ENCODE data around the gene GNG12. TPM values are rescaled to one million over a fixed set of nuclear protein-coding genes. Genes with fewer than 3 reads are reported as not detected.

GNG12 gene
- total RNA-seq, 1 experiment from 2014 or later = 117 TPM

DNA sequence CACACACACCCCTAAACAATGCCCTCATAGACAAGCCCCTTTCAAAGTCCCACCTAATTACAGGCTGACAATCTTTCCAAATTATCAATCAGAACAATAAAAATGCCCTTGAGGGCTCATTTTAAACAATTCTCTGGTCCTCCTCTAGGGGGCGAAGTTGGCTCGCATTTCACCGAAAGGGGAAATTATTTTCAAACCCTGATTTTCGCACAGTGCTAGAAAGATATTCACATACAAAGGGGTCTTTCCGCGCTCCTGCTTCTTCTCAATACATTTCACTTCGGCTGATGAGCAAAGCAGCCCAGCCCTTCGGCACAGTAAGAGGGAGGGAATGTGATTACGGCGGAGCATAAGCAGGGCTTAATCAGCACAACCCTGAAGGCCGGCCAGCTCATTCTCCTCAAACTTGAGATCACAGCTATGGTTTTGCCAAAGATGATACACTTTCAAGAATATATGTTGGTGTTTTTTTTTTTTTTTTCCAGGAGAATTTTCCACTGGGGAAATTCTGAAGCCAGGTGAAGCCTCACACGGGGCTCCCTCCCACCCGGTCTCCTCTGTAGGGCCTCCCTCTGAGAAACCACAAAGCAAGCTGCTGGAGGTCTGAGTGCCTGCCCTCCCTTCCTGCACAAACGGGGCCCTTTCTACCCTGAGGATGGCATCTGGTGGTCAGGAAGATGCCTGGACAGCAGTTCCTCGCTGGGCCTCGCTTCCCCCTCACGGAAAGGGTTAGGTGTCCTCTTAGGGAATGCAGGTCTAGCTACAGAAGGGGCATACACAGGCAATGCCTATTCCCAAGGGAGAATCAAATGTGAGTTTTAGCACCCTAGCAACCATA lies 66.9 kb downstream of the GNG12 start:
- CTCF ChIA-PET = interaction anchor here (0.5 to 10.1 kb wide), 67 partner anchors 9 to 1225 kb away, joined by 3 to 174 read pairs (median 4); partner anchors contain the start of gene GNG12
- peaks cover 17% of the 10 kb centered on the region for H3K4me1 Mint-ChIP-seq (ENCODE audit: insufficient read depth, unreplicated experiment)
- peak overlapping the region; percentile 0 for H3K4me3 Mint-ChIP-seq (ENCODE audit: unreplicated experiment)
- H3K27ac Mint-ChIP-seq (ENCODE audit: low read depth, unreplicated experiment) = peak overlapping the region; percentile 57
- no peaks in the 10 kb centered on the region for H3K27me3 Mint-ChIP-seq (ENCODE audit: insufficient read depth, unreplicated experiment)
- intact Hi-C loops (cut with micrococcal nuclease) = loop anchor here (1.0 kb wide), 4 partner anchors 65 to 346 kb away; no protein-coding TSS in a partner anchor
- no peaks in the 10 kb centered on the region for H3K36me3 Mint-ChIP-seq (ENCODE audit: insufficient read depth, unreplicated experiment)
- H3K9me3 Mint-ChIP-seq (ENCODE audit: unreplicated experiment) = no peaks in the 10 kb centered on the region
- TF ChIP-seq, protein P1, sequence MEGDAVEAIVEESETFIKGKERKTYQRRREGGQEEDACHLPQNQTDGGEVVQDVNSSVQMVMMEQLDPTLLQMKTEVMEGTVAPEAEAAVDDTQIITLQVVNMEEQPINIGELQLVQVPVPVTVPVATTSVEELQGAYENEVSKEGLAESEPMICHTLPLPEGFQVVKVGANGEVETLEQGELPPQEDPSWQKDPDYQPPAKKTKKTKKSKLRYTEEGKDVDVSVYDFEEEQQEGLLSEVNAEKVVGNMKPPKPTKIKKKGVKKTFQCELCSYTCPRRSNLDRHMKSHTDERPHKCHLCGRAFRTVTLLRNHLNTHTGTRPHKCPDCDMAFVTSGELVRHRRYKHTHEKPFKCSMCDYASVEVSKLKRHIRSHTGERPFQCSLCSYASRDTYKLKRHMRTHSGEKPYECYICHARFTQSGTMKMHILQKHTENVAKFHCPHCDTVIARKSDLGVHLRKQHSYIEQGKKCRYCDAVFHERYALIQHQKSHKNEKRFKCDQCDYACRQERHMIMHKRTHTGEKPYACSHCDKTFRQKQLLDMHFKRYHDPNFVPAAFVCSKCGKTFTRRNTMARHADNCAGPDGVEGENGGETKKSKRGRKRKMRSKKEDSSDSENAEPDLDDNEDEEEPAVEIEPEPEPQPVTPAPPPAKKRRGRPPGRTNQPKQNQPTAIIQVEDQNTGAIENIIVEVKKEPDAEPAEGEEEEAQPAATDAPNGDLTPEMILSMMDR (IDR thresholded peaks at IDR 0.05; ENCODE audit: unreplicated experiment) = peak; percentile 84
- BruUV-seq (replicated peaks) = no TSS peak
- POLR2A ChIA-PET = interaction anchor here (0.6 to 5.1 kb wide), 7 partner anchors 27 to 346 kb away, joined by 3 to 56 read pairs (median 3); partner anchors contain the start of gene GNG12
- peak; percentile 63 for DNase-seq (ENCODE audit: unreplicated experiment)

DNA sequence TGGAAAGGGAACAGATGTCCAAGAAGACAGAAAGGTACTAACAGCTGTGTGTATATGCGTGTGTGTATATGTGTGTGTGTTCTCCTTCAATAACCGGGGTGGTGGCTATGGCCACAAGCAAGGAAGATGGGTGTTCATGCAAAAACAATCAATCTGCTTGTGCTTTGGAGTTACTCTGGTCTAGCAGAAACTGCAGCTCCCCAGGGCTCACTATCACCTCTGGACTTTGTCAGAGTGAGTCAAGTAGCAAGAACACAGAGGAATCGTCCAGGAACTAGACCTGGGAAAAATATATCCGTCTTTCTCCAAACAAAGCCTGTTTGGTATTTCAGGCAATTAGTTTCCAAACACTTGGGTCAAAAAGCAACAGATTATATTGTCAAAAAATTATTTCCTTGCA lies 68.6 kb downstream of the GNG12 start:
- Mint-ChIP-seq H3K27ac (ENCODE audit: low read depth, unreplicated experiment) (no peak overlapping the region), H3K36me3 (ENCODE audit: insufficient read depth, unreplicated experiment) (no peaks in the 10 kb centered on the region), H3K9me3 (ENCODE audit: unreplicated experiment) (no peaks in the 10 kb centered on the region), H3K27me3 (ENCODE audit: insufficient read depth, unreplicated experiment) (no peaks in the 10 kb centered on the region), H3K4me1 (ENCODE audit: insufficient read depth, unreplicated experiment) (peaks cover 26% of the 10 kb centered on the region), H3K4me3 (ENCODE audit: unreplicated experiment) (no peak overlapping the region)
- TF ChIP-seq, protein P1 (IDR thresholded peaks at IDR 0.05; ENCODE audit: unreplicated experiment) = no peak
- intact Hi-C loops (cut with micrococcal nuclease) = no loop called here
- BruUV-seq (replicated peaks) = no TSS peak
- POLR2A ChIA-PET = interaction anchor here (0.7 to 5.1 kb wide), 4 partner anchors 68 to 210 kb away, joined by 3 to 56 read pairs (median 8); partner anchors contain the start of gene GNG12
- no peak for DNase-seq (ENCODE audit: unreplicated experiment)
- CTCF ChIA-PET = interaction anchor here (0.6 to 10.1 kb wide), 19 partner anchors 9 to 346 kb away, joined by 3 to 174 read pairs (median 25); partner anchors contain the start of gene GNG12

DNA sequence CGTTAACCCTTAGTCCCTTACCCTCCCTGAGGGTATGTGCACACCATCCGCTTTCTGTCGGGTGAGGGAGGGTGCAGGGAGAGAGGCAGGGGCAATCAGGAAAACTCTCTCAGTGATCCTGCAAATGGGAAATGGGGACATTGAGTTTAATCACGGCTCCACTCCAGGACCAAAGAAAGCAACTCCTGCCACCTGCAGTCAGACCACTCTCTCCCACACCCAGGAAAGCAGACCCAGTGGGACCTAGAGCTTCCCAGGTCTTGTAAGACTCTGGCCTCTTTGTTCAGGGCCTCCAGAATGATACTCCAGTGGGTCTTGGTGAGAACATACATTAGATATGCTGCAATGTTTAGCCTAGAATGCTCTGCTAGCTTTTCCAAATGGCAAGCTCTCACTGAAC lies 71.5 kb downstream of the GNG12 start:
- ChIA-PET POLR2A (interaction anchor here (1.3 to 20.8 kb wide), 5 partner anchors 10 to 226 kb away, joined by 4 to 446 read pairs (median 14); partner anchors contain the start of gene GADD45A), CTCF (interaction anchor here (0.6 to 12.4 kb wide), 20 partner anchors 9 to 354 kb away, joined by 3 to 386 read pairs (median 10); partner anchors contain the start of gene GADD45A)
- H3K36me3 Mint-ChIP-seq (ENCODE audit: insufficient read depth, unreplicated experiment) = no peaks in the 10 kb centered on the region
- no peak overlapping the region for H3K27ac Mint-ChIP-seq (ENCODE audit: low read depth, unreplicated experiment)
- intact Hi-C loops (cut with micrococcal nuclease) = no loop called here
- no peaks in the 10 kb centered on the region for H3K9me3 Mint-ChIP-seq (ENCODE audit: unreplicated experiment)
- H3K27me3 Mint-ChIP-seq (ENCODE audit: insufficient read depth, unreplicated experiment) = no peaks in the 10 kb centered on the region
- H3K4me3 Mint-ChIP-seq (ENCODE audit: unreplicated experiment) = no peak overlapping the region
- H3K4me1 Mint-ChIP-seq (ENCODE audit: insufficient read depth, unreplicated experiment) = peaks cover 33% of the 10 kb centered on the region
- TF ChIP-seq, protein P1 (IDR thresholded peaks at IDR 0.05; ENCODE audit: unreplicated experiment) = no peak
- no peak for DNase-seq (ENCODE audit: unreplicated experiment)
- BruUV-seq (replicated peaks) = no TSS peak

DNA sequence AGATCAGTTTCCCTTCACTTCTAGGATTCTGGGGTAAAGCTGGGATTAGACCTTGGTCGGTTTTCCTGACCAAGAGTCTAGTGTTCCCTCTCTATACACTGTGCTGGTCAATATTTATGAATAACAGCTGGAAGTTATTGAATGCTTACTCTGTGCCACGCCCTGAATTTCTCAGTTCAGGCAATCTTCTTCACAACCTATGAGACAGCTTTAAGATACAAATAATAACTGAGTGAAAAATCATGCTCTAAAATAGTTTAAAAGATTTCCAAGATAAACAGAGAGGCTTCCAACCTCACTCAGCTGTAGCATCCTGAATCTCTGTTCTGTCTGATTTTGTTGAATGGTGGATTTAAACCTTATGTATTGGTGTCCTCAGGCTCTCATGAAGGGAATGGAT lies 72.2 kb downstream of the GNG12 start:
- intact Hi-C loops (cut with micrococcal nuclease) = no loop called here
- H3K27me3 Mint-ChIP-seq (ENCODE audit: insufficient read depth, unreplicated experiment) = no peaks in the 10 kb centered on the region
- POLR2A ChIA-PET = interaction anchor here (0.6 to 20.8 kb wide), 15 partner anchors 10 to 301 kb away, joined by 3 to 446 read pairs (median 5); partner anchors contain the start of gene GADD45A
- H3K36me3 Mint-ChIP-seq (ENCODE audit: insufficient read depth, unreplicated experiment) = no peaks in the 10 kb centered on the region
- no peak overlapping the region for H3K4me3 Mint-ChIP-seq (ENCODE audit: unreplicated experiment)
- H3K27ac Mint-ChIP-seq (ENCODE audit: low read depth, unreplicated experiment) = peak overlapping the region; percentile 57
- no peak for DNase-seq (ENCODE audit: unreplicated experiment)
- CTCF ChIA-PET = interaction anchor here (0.6 to 12.4 kb wide), 48 partner anchors 9 to 355 kb away, joined by 3 to 386 read pairs (median 7); partner anchors contain the start of gene GADD45A
- BruUV-seq (replicated peaks) = no TSS peak
- peaks cover 31% of the 10 kb centered on the region for H3K4me1 Mint-ChIP-seq (ENCODE audit: insufficient read depth, unreplicated experiment)
- TF ChIP-seq, protein P1 (IDR thresholded peaks at IDR 0.05; ENCODE audit: unreplicated experiment) = no peak
- H3K9me3 Mint-ChIP-seq (ENCODE audit: unreplicated experiment) = no peaks in the 10 kb centered on the region

Data from MCF 10A (cell line).